ENCODE data around the gene MARVELD1. TPM values are rescaled to one million over a fixed set of nuclear protein-coding genes. Genes with fewer than 3 reads are reported as not detected.
"Not testable (repeated sequence)": the region's sequence is repeated elsewhere in the genome, so short reads cannot be mapped to it uniquely, and the experiment has no call there.

Gene MARVELD1
- polyA plus RNA-seq, 3 donors, result 36.8 to 52.5 (median 47.4) TPM

DNA sequence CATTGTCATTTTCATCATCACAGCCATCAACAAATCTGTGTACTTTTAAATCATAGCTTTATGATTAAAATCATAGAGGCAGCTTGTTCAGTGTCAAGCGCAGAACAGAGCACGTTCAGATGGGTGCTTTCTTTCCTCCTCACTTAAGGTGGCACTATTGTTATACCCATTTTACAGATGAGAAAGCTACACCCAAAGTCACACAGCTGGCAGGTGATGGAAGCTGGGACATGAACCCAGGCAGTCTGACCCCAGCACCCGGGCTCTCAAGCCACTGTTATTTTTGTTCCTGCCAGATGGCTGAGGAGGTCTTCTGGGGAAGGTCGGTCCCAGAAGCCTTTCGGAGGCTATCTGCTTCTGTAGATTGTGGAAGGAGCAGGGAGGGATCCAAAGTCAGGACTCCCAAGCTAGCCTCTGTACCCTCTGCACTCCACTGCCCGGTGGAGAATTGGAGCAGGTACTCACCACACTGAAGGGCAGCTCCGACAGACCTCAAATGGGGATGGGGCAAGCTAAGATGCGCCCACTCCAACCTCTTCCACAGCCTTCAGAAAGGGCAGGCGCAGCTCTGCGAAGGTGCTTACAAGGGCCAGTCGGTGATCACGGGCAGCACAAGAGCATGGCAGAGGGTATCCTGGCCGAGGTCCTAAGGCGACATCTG lies 27.1 kb upstream of the MARVELD1 start:
- no peak for DNase-seq (ENCODE audit: extremely low read depth in 1 of 11, low read depth in 9 of 11, low spot score in 4 of 11)

GRCh38 chr10:97686962-97687784 lies 26.4 kb upstream of the MARVELD1 start, which contains the start of gene AVPI1:
Gene AVPI1 (minus strand): TSS chr10:97687241. CDS start chr10:97679905, 7,336 bp downstream.
- peak; percentile 83 to 96 (median 93) for DNase-seq (ENCODE audit: extremely low read depth in 1 of 11, low read depth in 9 of 11, low spot score in 4 of 11)

DNA sequence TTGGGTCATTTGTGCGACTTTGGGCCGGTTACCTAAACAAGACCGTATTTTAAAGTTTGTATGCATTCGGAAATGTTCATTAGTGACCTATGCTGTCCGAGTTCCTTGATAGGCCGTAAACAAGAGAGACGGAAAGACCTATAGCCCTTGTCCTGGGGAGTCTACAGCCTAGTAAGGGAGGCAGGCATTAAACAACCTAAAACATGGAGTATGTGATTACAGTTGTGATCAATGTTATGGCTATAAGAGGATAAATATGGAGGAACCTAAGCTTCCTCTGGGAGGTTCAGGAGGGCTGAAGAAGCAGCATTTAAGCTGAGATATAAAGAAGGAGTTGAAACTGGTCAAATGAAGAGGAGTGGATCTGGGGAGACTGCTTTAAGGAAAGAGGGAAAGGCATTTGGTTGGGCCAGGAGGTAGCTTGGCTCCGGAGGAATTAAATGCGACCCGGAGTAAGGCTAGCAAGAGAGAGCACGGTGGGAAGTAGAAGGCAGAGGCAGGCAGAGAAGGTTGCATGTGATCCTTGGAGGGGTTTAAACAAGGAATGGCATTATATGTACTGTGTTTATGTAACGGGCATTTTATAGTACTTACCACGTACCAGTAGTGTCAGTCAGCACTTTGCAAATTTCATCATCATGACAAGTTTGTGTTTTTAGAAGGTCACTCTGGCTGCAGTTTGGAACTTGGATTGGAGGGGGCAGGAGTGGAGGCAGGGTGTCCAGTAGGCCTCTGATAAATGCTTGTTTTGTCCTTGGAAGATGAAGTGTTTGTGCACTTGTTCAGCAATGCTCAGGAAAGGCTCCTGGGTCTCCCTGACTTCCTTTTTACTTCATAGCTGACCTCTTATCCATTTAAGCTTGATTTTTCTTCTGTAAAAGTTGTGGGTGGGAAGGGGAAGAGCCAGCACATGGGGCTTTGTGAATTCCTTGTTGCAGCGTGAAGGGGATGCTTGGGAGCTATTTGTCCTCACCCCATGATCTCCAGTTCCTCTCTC lies 25.4 kb upstream of the MARVELD1 start:
- DNase-seq (ENCODE audit: extremely low read depth in 1 of 11, low read depth in 9 of 11, low spot score in 4 of 11), result no peak

DNA sequence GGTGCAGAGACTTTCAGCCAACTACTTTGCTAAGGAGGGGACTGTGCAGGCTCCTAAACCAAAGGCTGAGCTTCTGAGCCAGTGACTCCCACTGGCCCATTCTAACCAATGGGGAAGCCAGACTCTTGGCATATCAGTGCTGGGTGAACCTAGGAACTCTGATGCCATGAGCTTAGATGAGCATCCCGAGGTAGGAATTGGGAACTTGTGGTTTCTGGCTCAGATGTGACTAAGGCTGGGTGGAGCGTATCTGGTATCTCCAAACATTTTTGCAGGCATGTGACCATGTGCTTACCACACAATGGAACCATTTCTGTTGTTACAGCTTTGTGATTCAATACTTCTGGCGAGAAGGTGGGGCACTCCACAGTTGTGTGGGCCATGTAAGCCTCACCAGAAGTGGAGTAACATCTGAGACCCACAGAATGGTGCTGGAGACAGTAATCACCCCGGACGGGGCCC lies 23.9 kb upstream of the MARVELD1 start:
- DNase-seq (ENCODE audit: extremely low read depth in 1 of 11, low read depth in 9 of 11, low spot score in 4 of 11), result no peak

GRCh38 chr10:97690133-97690532 lies 23.4 kb upstream of the MARVELD1 start:
- DNase-seq (ENCODE audit: extremely low read depth in 1 of 11, low read depth in 9 of 11, low spot score in 4 of 11), result no peak

GRCh38 chr10:97698072-97698655 lies 15.4 kb upstream of the MARVELD1 start:
- not testable (repeated sequence) for DNase-seq (ENCODE audit: extremely low read depth in 1 of 11, low read depth in 9 of 11, low spot score in 4 of 11)

DNA sequence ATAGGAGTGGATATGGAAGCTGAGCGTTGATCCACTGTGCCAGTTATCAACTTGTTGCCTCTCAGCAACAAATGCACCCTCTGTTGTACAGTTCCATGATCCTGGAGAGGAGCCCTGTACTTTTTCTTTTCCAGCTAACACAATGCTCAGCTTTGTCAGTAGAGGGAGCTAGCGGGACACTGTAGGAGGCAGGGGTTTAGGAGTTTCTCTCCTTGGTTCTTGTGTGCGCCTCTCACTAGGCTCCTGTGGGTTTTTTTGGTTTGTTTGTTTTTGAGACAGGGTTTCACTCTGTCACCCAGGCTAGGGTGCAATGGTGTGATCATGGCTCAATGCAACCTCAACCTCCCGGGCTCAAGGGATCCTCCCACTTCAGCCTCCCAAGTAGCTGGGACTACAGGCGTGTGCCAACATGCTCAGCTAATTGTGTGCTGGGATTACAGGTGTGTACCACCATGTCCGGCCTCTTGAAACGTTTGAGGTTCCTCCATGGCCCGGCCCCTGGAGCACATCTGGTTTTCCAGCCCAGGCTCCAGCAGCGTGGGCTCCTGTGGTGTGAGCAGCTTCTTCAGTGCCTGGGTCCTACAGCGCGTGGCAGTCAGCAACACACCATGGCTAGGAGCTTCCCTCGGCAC lies 12.0 kb upstream of the MARVELD1 start:
- peak in 5 of 11 donors; percentile 48 to 63 (median 59) for DNase-seq (ENCODE audit: extremely low read depth in 1 of 11, low read depth in 9 of 11, low spot score in 4 of 11)

GRCh38 chr10:97703398-97704067 lies 10.0 kb upstream of the MARVELD1 start:
- DNase-seq (ENCODE audit: extremely low read depth in 1 of 11, low read depth in 9 of 11, low spot score in 4 of 11), result no peak

- DNase-seq (ENCODE audit: extremely low read depth in 1 of 11, low read depth in 9 of 11, low spot score in 4 of 11), result no peak
These were observed 9.2 kb upstream of the MARVELD1 start for GRCh38 chr10:97704341-97704740.

DNA sequence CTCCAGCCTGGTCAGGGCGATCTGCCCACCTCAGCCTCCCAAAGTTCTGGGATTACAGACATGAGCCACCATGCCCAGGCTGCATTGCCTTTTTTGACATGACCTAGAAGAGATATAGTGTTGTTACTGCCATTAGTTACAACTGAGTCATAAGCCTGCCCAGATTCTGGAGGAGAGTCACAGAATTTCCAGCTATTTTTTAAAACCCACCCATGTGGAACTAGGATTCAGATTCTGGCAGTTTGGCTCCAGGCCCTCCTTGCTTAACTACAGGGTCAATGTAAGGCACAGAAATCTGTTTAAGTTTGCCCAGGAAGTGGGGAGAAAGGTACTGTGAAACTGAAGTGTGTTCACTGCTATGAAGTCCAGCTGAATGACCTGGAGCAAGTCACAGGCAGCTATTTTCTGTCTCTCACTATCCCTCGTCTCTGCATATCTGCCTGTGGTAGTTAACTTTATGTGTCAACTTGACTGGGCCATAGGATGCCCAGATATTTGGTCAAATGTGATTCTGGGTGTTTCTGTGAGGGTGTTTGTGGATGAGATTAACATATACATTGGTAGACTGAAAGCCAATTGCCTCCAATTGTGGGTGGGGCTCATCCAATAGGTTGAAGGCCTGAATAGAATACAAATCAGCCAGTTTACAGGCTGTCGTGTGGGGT lies 8.4 kb upstream of the MARVELD1 start:
- DNase-seq (ENCODE audit: extremely low read depth in 1 of 11, low read depth in 9 of 11, low spot score in 4 of 11), result no peak

GRCh38 chr10:97707134-97707861 lies 6.2 kb upstream of the MARVELD1 start:
- DNase-seq (ENCODE audit: extremely low read depth in 1 of 11, low read depth in 9 of 11, low spot score in 4 of 11), result no peak

GRCh38 chr10:97708167-97708566 lies 5.4 kb upstream of the MARVELD1 start:
- DNase-seq (ENCODE audit: extremely low read depth in 1 of 11, low read depth in 9 of 11, low spot score in 4 of 11), result no peak

DNA sequence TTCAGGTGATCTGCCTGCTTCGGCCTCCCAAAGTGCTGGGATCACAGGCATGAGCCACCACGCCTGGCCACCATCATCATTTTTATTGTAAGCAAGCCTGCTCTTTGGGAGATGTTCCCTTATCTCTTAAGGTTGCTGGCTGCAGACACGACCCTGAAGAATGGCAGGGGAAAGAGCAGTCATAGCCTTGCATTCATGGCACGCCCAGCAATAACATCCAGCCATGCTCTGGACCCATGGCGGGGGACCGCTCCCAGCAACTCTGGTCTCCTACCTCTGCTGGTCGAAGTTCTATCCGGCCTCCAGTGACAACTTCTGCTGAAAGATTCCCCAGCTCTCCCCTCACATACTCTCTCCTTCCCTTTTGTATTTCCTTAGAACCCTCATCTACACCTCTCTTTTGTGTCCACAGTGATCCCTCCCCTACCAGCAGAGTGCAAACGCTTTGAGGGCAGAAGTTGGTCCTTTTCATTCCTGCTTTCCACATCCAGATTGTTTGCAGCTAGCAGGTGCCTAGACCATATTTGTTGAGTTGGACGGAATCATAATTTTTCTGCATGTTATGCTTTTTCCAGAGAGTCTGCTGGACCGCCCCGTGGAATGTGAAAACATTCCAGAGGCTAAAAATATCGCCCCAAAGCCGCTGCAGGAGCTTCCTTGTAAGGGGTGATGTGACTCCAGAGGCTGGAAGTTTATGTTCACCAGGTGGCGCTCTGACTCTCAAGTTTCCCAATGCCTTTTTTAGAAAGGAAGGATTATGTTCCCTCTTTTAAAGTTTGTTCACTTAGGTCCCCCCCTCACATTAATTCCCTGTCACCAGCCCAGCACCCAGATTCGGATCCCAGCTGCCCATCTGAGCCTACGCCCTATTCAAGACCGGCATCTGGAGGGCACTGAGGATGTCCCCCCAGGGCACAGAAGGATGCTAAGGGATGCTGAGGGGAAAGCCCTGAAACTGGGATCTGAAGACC lies 4.3 kb upstream of the MARVELD1 start:
- peak in 6 of 11 donors; percentile 47 to 83 (median 70) for DNase-seq (ENCODE audit: extremely low read depth in 1 of 11, low read depth in 9 of 11, low spot score in 4 of 11)

DNA sequence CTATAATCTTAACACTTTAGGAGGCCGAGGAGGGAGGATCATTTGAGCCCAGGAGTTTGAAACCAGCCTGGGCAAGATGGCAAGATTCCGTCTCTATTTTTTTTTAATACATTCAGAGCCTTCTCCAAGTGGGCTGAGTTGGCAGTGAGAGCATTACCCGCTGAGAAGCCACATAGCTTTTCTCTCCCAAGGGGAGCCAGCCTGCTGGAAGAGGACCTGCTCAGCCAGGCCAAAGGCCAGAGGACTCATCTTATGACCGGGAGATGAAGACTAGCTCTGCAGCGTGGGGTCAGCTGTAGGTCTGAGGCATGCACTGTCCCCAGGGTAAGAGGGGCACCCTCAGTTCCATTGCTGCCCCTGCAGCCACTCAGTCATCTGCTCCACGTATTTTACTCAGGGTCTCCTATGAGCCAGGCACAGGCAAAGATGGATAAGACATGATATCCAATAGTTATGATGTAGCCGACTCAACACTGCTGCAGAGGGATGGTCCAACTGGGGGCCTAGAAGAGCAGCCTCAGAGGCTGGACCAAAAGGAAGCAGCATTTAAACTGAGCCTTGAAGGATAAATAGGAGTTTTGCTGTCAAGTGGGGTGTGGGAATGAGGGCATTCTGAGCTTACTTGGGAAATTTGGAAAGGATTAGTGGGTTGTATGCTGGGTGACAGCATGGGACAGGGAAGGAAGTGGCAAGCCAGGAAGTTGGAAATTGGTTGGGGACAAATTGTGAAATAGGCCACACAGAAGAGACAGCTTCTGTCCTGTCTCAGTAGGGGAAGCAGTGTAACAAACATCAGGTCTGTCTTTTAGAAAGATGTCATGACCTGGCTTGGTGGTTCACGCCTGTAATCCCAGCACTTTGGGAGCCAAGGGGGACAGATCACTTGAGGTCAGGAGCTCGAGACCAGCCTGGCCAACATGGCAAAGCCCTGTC lies 1.6 kb upstream of the MARVELD1 start:
- DNase-seq (ENCODE audit: extremely low read depth in 1 of 11, low read depth in 9 of 11, low spot score in 4 of 11), result no peak

Measured in renal cortex interstitium (tissue), 11 donors.